Measurements from ENCODE around the gene CD72. TPM values are rescaled to one million over a fixed set of nuclear protein-coding genes. Genes with fewer than 3 reads are reported as not detected.

The CD72 gene
- total and polyA plus RNA-seq, 7 donors, result 0.46 to 1.2 (median 0.66) TPM

DNA sequence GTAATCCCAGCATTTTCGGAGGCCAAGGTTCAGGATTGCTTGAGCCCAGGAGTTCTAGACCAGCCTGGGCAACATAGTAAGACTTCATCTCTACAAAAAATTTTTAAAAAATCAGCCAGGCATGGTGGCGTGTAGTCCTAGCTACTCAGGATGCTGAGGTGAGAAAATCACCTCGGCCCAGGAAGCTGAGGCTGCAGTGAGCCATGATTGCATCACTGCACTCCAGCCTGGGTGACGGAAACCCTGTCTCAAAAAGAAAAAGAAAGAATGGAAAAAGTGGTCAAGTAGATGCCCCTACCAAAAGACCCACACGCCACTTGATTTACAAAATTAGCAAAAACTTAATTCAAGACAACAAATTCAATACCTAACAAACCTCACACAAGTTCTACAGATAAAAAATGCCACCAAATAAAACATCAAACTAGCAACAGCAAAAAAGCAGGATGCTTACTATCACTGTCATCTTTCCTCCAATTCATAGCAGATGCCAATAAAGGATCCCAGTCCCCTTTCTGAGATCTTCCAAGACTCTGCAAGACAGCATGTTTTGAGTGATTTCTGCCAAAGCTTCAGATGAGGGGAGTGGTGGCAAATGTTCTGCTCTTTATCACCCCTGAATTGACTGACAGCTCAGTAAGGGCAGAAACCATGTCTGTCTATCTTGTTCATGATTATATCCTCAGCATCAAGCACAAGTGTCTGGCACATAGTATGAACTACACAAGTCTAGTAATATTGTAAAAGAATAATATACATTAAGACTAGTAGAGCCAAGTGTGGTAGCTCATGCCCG is 47.3 kb downstream of the CD72 start:
- intact Hi-C loops (cut with DNase I), result no loop called here
- H3K36me3 ChIP-seq (ENCODE audit: insufficient read depth in 1 of 2, low read depth in 1 of 2), result no peaks in the 10 kb centered on the region
- no peaks in the 10 kb centered on the region for H3K9me3 ChIP-seq
- no peak for DNase-seq
- no peaks in the 10 kb centered on the region for H3K27me3 ChIP-seq (ENCODE audit: insufficient read depth in 3 of 3, low read length in 2 of 3)
- no peak overlapping the region for H3K4me3 ChIP-seq
- peaks cover 27% of the 10 kb centered on the region for H3K4me1 ChIP-seq
- 91 to 94% (median 93%) methylated on average over 6 of the region's 6 CpGs for WGBS, 3 donors
- TF ChIP-seq, protein P1, sequence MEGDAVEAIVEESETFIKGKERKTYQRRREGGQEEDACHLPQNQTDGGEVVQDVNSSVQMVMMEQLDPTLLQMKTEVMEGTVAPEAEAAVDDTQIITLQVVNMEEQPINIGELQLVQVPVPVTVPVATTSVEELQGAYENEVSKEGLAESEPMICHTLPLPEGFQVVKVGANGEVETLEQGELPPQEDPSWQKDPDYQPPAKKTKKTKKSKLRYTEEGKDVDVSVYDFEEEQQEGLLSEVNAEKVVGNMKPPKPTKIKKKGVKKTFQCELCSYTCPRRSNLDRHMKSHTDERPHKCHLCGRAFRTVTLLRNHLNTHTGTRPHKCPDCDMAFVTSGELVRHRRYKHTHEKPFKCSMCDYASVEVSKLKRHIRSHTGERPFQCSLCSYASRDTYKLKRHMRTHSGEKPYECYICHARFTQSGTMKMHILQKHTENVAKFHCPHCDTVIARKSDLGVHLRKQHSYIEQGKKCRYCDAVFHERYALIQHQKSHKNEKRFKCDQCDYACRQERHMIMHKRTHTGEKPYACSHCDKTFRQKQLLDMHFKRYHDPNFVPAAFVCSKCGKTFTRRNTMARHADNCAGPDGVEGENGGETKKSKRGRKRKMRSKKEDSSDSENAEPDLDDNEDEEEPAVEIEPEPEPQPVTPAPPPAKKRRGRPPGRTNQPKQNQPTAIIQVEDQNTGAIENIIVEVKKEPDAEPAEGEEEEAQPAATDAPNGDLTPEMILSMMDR (IDR thresholded peaks at IDR 0.05), result no peak
- ATAC-seq, result no peak
- no peak overlapping the region for H3K27ac ChIP-seq

DNA sequence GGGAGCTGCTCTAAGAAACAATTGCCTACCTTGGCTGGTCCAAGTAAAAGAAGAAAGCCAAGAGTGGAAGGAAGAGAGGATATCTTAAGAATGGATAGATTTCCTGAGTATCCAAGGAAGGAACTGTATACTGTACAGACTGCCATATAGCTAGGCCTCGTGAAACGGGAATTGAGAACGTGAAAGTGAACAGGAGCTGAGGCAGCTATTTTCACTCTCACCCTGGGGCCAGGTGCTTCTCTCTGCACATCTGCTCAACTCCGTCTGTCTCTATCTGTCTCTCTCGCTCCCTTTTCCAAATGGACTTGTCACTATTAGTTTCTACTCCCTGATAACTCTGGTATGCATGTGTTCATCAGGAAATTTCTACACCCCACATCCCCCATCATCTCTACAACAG is 49.0 kb downstream of the CD72 start:
- WGBS, 3 donors, result 54 to 81% (median 67%) methylated on average over 5 of the region's 5 CpGs
- no peaks in the 10 kb centered on the region for H3K36me3 ChIP-seq (ENCODE audit: insufficient read depth in 1 of 2, low read depth in 1 of 2)
- no peak for DNase-seq
- TF ChIP-seq, protein P1 (IDR thresholded peaks at IDR 0.05), result no peak
- ATAC-seq, result no peak
- H3K4me3 ChIP-seq, result no peak overlapping the region
- peaks cover 44% of the 10 kb centered on the region for H3K4me1 ChIP-seq
- H3K9me3 ChIP-seq, result no peaks in the 10 kb centered on the region
- no peaks in the 10 kb centered on the region for H3K27me3 ChIP-seq (ENCODE audit: insufficient read depth in 3 of 3, low read length in 2 of 3)
- H3K27ac ChIP-seq, result no peak overlapping the region
- intact Hi-C loops (cut with DNase I), result loop anchor here (5.0 to 10.0 kb wide), 2 partner anchors 33 to 274 kb away; no protein-coding TSS in a partner anchor

DNA sequence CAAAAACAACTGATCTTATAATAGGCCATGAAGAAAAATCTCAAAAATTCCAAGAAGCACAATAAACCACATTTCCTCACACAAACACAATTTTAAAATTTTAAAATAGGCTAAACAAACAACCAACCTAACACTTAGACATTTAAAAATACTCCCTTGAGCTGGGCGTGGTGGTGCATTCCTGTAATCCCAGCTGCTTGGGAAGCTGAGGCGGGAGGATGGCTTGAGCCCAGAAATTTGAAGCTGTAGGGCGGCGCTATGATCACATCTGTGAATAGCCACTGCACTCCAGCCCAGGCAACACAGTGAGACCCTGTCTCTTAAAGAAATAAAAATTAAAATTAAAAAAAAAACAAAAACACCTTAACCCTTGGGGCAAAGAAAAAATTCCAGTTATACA is 50.0 kb downstream of the CD72 start:
- WGBS, 3 donors, result 34 to 51% (median 35%) methylated on average over 4 of the region's 4 CpGs
- Histone ChIP-seq H3K27me3 (ENCODE audit: insufficient read depth in 3 of 3, low read length in 2 of 3) (no peaks in the 10 kb centered on the region), H3K4me3 (no peak overlapping the region), H3K27ac (peak overlapping the region; percentile 48), H3K9me3 (no peaks in the 10 kb centered on the region), H3K4me1 (peaks cover 54% of the 10 kb centered on the region), H3K36me3 (ENCODE audit: insufficient read depth in 1 of 2, low read depth in 1 of 2) (no peaks in the 10 kb centered on the region)
- ATAC-seq, result peak in 2 of 4 donors; percentile 24 to 33
- TF ChIP-seq, protein P1 (IDR thresholded peaks at IDR 0.05), result no peak
- DNase-seq, result peak in 1 of 2 donors; percentile 71
- intact Hi-C loops (cut with DNase I), result loop anchor here (5.0 to 10.0 kb wide), 2 partner anchors 34 to 273 kb away; no protein-coding TSS in a partner anchor

DNA sequence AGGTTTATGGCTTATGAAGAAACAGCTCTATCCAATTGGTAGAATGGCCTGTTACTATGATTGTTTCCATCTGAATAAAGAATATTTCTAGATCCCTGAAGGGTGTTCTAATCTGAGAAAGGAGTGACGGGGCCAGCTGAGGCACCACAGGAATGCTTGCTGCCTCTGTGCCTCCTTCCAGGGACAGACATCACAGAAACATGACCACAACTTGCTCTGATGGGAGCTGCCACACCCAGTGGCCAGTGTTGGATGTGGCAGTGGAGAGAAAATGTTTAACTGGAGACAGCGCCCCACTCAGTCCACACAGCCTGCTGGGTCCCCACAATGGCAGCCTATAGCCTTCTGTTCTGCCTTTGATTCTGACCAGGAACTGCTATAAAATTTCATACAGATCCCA is 51.8 kb downstream of the CD72 start:
- Histone ChIP-seq H3K27ac (peak overlapping the region; percentile 90), H3K4me3 (no peak overlapping the region), H3K4me1 (peaks cover 69% of the 10 kb centered on the region), H3K36me3 (ENCODE audit: insufficient read depth in 1 of 2, low read depth in 1 of 2) (peaks cover 0 to 3% of the 10 kb centered on the region in 2 donors), H3K27me3 (ENCODE audit: insufficient read depth in 3 of 3, low read length in 2 of 3) (no peaks in the 10 kb centered on the region), H3K9me3 (no peaks in the 10 kb centered on the region)
- ATAC-seq, result peak; percentile 48 to 68 (median 62)
- intact Hi-C loops (cut with DNase I), result loop anchor here (5.0 to 10.0 kb wide), 2 partner anchors 36 to 272 kb away; no protein-coding TSS in a partner anchor
- 54 to 70% (median 56%) methylated on average over 2 of the region's 2 CpGs for WGBS, 3 donors
- DNase-seq, result peak; percentile 65 to 80
- TF ChIP-seq, protein P1 (IDR thresholded peaks at IDR 0.05), result peak; percentile 46
